Endothelial cell (in vitro differentiated cells): ENCODE measurements around the gene CCDC172. TPM values are rescaled to one million over a fixed set of nuclear protein-coding genes. Genes with fewer than 3 reads are reported as not detected.

Experiments used
- DNase-seq: peaks from one replicate; pipeline ENCODE4 v3.0.0; 2021; ENCODE audit warnings: low spot score
- H3K27ac Mint-ChIP-seq: one replicate; pipeline ENCODE4 v1.8.0; 2021; ENCODE audit warnings: mixed read lengths, inconsistent platforms; ENCODE audit not compliant: unreplicated experiment
- H3K27me3 Mint-ChIP-seq: one replicate; pipeline ENCODE4 v1.8.0; 2021; ENCODE audit warnings: mild to moderate bottlenecking, moderate library complexity, mixed read lengths, inconsistent platforms; ENCODE audit not compliant: unreplicated experiment
- H3K36me3 Mint-ChIP-seq: one replicate; pipeline ENCODE4 v1.8.0; 2021; ENCODE audit warnings: mild to moderate bottlenecking, low read depth, mixed read lengths, inconsistent platforms; ENCODE audit not compliant: unreplicated experiment
- H3K4me1 Mint-ChIP-seq: one replicate; pipeline ENCODE4 v1.8.0; 2021; ENCODE audit warnings: mild to moderate bottlenecking, mixed read lengths, inconsistent platforms; ENCODE audit not compliant: unreplicated experiment
- H3K4me3 Mint-ChIP-seq: one replicate; pipeline ENCODE4 v1.8.0; 2021; ENCODE audit warnings: mild to moderate bottlenecking, mixed read lengths, inconsistent platforms; ENCODE audit not compliant: unreplicated experiment
- H3K9me3 Mint-ChIP-seq: one replicate; pipeline ENCODE4 v1.8.0; 2021; ENCODE audit warnings: mixed read lengths, inconsistent platforms; ENCODE audit not compliant: unreplicated experiment
- total RNA-seq: library from RNA; stranded (reverse); fragmentation: NEBNext Ultra II Directional; extraction: Animal tissue kit (Norgen Biotek cat#: 25700); gene quantifications from one replicate; pipeline ENCODE4 v1.2.1, GENCODE V29; 2021; ENCODE audit not compliant: unreplicated experiment
- TF ChIP-seq, protein P1 (sequence below): fragments of 200-600 bp; sonication (generic); IDR thresholded peaks from one replicate; pipeline ENCODE4 v1.5.0; 2021; ENCODE audit warnings: antibody characterized with exemption; ENCODE audit not compliant: unreplicated experiment

The CCDC172 gene
- total RNA-seq, 1 donor from 2014 or later: not detected

- DNase-seq: no peak
- Mint-ChIP-seq H3K9me3 (no peaks in the 10 kb centered on the region), H3K27ac (no peak overlapping the region), H3K4me1 (no peaks in the 10 kb centered on the region), H3K27me3 (no peaks in the 10 kb centered on the region), H3K4me3 (no peak overlapping the region), H3K36me3 (no peaks in the 10 kb centered on the region)
- TF ChIP-seq, protein P1, sequence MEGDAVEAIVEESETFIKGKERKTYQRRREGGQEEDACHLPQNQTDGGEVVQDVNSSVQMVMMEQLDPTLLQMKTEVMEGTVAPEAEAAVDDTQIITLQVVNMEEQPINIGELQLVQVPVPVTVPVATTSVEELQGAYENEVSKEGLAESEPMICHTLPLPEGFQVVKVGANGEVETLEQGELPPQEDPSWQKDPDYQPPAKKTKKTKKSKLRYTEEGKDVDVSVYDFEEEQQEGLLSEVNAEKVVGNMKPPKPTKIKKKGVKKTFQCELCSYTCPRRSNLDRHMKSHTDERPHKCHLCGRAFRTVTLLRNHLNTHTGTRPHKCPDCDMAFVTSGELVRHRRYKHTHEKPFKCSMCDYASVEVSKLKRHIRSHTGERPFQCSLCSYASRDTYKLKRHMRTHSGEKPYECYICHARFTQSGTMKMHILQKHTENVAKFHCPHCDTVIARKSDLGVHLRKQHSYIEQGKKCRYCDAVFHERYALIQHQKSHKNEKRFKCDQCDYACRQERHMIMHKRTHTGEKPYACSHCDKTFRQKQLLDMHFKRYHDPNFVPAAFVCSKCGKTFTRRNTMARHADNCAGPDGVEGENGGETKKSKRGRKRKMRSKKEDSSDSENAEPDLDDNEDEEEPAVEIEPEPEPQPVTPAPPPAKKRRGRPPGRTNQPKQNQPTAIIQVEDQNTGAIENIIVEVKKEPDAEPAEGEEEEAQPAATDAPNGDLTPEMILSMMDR: no peak
Measured at GRCh38 chr10:116418389-116418788, 94.1 kb downstream of the CCDC172 start.

- no peak for DNase-seq
- Mint-ChIP-seq H3K9me3 (no peaks in the 10 kb centered on the region), H3K4me1 (no peaks in the 10 kb centered on the region), H3K27ac (no peak overlapping the region), H3K27me3 (no peaks in the 10 kb centered on the region), H3K4me3 (no peak overlapping the region), H3K36me3 (no peaks in the 10 kb centered on the region)
- TF ChIP-seq, protein P1: no peak
Measured at GRCh38 chr10:116421815-116422214, 97.6 kb downstream of the CCDC172 start.

GRCh38 chr10:116427671-116428070, 103.4 kb downstream of the CCDC172 start, which contains the start of gene PNLIPRP3:
TSS of gene PNLIPRP3 (plus strand) at chr10:116427847. CDS start at chr10:116428013, 166 bp downstream.
- TF ChIP-seq, protein P1: no peak
- Mint-ChIP-seq H3K4me3 (no peak within 1 kb of the TSS), H3K36me3 (no peaks in the 10 kb centered on the region), H3K4me1 (no peaks in the 10 kb centered on the region), H3K9me3 (no peaks in the 10 kb centered on the region), H3K27ac (no peak within 1 kb of the TSS), H3K27me3 (no peaks in the 10 kb centered on the region)
- no peak for DNase-seq

GRCh38 chr10:116429288-116429977, 105.2 kb downstream of the CCDC172 start:
- TF ChIP-seq, protein P1: no peak
- Mint-ChIP-seq H3K27me3 (no peaks in the 10 kb centered on the region), H3K36me3 (no peaks in the 10 kb centered on the region), H3K4me3 (no peak overlapping the region), H3K27ac (no peak overlapping the region), H3K4me1 (no peaks in the 10 kb centered on the region), H3K9me3 (no peaks in the 10 kb centered on the region)
- DNase-seq: no peak

Other genes starting within 250 kb of the CCDC172 start
- gene GFRA1, start 51.2 kb upstream of the CCDC172 start, total RNA-seq: 4.2 TPM
- not detected for gene PNLIPRP3, start 103.4 kb downstream of the CCDC172 start, total RNA-seq
- gene PNLIP, start 221.5 kb downstream of the CCDC172 start, total RNA-seq: not detected